Activated gamma-delta T cell treated with Interleukin-2 at 50 U/mL for 16 hours (primary cell): ENCODE data around the gene PMEPA1.

Experiments
- DNase-seq: peaks from one replicate; pipeline ENCODE4 v3.0.0-alpha.2; 2020

The PMEPA1 gene

DNA sequence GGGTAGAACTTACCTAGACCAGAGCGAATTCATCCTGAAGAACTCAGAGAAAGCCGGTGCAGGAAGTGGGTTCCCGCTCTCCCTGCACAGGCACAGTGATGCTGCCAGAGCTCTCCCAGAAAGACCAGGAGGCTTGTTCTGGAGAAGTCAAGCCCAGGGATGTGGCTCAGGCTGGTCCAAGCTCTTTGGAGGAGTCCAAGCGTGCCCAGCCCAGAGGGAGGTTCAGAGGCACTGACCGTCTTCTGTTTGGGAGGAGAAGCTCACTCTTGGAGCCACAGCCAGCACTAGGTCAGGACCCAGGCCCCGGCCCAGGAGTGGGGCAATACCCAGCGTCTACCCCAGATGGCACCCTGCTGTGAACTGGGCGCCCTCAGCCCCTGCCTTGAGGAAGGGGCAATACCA, 1.5 kb upstream of the PMEPA1 start:
- no peak for DNase-seq

DNA sequence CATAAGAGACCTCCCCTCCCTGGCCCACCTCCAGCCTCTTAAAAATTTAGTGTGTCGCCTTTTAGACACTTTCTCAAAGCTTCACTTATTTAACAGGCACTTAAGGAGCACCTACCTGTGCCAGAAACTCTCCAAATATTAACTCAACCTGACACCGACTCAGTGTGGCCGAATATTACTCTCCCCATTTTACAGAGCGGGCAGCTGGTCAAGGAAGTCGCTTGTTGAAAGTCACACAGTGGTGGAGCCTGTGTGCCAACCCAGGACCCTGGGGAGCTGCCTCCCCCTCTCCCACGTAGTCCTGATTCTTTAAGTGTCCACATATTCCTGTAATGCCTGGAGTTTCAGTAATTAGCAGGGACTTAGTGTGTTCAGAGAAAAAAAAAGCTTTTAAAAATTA, 1.0 kb upstream of the PMEPA1 start:
- no peak for DNase-seq

DNA sequence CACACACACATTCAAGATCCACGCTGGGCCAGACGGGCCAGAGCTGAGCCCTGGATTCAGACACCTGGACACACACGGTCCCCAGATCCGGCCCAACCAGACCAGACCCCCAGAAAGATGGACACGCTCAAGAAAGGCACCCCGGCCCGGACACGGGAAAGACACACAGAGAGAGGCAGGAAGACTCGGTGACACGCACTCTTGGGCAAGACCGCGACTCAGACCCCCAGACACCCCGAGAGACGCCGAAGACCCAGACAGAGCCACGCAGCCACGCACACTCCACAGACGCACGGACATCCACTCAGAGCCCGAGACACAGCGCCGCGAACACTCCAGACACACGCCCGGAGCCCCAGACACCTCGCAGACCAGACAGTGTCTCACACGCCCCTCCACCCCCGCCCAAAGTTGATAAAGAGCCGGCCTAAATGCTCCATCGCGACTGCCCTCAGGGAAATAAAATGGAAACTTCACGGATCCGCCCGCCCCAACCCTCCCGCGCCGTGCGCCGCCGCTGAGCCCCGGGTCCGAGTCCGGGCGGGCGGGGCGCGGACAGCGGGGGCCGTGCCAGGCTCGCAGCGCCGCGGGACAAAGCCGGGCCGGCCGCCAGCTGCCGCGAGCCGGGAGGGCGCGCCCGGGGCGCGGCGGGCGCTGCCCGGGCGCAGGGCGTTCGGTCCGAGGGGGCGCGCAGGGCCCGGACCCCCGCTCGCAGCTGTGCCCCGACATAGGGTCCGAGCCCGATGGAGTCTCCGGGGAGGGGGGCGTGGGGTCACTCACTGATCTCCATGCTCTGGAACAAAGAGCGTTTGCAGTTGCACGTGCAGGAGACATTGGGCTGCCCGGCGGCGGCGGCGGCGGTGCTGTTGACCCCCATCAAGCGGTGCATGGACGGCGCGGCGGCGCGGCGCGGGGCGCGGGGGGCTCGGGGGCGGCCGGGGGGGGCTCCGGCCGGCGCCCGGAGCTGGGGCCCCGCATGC, 831 bp downstream of the PMEPA1 start:
- peak; percentile 37 for DNase-seq

DNA sequence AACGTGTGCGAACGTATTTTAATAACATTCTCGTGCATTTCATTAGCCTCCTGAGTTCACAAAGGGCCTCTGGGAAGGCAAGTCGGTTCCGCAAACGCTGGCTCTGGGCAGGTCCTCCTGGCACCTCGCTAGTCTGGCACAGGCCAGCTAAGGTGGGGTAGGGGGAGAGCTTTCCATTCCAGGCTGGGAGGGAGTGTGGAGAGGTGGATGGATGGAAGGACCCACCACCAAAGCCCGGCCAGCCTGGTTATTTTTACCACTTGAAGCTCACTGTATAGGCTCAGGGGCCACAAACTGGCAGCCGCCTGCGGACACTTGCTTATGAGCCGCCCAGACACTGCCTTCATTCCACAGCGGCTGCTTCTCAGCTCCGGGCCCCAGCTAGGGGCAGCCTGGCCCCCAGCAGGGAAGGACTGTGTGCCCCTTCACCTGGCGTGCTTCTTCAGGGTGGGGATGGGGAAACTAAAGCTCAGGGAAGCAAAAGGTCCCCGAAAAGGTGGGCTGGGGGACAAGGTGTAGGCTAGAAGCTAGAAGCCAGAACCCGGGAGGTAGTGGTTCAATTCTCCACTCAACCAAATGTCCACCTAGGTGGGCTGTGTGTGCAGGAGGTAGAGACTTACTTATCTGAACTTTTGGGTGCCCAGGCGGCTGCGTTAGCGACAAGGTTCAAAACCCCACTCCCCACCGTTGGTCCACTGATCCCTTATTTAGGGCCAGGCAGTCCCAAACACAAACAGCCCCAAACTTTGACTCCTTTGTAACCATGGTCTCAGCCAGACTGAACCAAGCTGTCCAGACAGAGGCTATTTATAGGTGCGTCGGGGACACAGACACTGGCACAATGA, 1.7 kb downstream of the PMEPA1 start:
- no peak for DNase-seq

DNA sequence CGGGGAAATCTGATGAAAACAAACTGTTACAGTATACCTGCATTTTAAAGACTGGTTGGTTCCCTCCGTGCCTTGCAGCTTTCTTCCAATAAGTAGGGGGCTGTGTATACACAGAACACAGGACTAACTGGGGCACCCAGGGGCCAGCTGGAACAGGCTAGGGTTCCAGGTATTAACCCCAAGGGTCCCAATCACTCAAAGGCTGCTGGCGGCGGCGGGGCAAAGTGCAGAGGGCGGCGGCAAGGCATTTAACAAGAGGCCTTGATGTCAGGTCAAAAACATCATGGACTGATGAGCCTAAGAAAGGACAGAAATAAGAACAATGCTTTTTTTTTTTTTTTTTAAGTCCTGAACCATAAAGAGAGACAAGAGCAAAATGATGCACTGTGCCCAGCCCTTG, 2.5 kb downstream of the PMEPA1 start:
- DNase-seq = no peak

DNA sequence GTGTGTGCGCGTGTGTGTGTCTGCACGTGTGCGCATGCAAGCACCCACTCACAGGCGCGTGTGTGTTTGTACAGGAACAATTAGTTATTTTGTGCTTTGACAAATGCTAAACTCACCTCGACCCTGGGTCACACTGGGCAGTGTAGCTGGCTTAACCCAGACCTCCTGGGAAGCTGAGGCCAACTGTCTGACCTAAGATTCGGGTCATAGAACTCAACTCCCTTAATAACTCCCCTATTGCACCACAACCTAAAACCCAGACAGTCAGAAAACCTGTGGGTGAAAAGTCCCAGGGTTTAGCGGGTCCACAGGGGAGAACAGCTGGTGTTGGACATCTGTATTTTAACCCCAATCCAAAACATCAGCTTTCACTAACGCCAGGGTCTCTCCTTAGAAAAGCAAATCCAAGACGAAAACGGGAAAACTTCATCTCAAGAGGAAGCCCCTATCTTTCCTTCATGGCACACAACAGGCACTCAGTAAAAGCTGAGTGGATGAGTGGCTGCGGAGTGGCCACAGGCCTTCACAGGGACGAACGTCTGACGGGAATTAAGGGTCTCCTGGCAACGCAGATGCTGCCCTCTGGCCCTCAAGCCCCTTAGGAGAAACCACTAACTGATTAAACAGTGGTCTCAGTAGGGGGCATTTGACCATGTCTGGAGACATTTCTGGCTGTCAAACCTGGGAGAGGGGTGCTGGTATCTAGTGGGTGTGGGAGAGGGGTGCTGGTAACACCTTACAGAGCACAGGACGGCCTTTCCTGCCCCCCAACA, 4.5 kb downstream of the PMEPA1 start:
- DNase-seq = no peak

DNA sequence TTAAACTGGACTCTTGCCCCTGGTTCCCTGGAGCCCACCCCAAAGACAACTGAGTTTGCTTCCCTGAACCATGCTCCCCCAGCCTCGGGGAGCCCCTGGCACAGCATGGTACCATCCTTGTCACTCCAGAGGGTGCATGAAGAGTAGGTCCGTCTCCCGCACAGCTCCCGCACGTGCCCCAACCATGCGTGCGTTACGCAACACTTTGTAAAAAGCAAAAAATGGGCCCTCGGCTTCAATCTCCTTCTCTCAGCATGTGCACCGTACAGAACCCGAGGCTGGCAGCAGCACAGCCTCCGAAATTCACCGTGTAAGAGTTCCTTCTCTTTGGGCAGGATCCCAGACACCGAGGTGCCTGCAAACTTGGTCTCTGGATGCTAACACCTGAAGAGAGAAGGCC, 5.6 kb downstream of the PMEPA1 start:
- no peak for DNase-seq

DNA sequence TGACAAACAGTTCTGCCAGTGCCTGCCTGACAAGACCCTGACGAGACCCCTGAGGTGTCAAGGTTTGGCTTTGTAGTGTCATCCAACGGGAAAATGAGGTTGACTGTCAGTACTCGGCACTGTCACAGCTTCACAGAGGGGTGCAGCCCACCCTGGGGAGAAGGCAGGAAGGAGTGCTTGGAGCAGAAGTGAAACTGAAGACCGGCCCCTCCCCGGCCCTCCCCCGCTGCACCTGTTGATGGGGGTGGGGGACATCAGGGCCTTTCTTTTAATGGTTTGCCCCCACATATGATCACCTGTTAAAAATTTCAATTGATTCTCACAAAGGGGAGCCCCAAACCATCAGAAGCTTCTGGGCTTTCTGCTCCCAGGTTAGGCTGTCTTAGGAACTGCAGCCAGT, 6.8 kb downstream of the PMEPA1 start:
- no peak for DNase-seq

DNA sequence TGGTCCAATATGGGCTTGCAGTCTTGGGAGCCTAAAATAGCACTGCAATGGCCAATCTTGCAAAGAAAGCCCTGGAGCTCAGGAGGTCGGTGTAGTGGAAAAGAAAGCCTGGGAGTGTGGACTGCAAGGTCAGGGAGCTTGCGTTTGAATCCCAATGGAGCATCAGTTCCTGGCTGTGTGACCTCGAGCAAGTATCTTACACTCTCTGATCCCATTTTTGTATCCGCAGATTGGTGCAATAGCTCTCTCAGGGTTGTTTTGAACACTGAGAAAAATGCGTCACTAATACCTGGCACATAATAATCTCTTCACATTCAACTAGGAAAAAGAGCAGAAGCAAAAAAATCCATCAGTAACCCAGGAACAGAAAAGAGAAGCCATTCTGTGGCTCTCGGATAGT, 7.3 kb downstream of the PMEPA1 start:
- no peak for DNase-seq

DNA sequence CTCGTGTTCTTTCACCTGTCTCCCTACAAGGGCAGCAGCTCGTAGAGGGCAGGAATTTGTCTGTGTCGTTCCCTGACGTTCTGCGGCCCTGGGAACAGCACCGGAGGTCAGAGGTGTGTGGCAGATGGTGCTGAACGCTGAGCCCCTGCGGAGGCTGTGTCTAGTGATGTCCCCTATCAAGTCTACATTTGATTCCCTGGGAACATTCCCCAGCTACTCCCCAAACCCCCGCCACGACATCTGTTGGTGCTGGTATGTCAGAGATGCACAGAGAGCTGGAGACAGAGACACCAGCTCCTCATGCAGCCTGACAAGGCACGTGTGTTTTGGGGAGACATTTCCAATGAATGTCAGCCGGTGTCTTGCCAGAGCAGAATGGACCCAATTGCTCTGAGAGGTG, 7.7 kb downstream of the PMEPA1 start:
- no peak for DNase-seq

DNA sequence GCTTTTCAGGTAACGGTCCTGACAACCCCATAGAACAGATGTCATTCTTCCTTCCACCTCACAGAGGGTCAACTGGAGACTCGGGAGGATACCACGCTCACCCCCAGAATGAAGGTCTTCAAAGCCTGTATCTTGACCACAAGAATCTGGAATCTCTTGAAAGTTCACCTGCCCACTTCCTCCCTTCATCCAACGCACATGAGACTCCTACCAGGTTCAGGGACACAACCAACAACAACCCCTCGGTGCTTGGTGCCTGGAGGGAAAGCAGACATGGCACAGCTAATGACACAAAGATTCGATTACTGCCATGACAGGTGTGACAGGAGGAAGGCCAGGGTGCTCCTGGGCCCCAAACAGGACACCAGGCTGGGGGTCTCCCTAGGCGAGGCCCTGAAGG, 8.2 kb downstream of the PMEPA1 start:
- DNase-seq = no peak

DNA sequence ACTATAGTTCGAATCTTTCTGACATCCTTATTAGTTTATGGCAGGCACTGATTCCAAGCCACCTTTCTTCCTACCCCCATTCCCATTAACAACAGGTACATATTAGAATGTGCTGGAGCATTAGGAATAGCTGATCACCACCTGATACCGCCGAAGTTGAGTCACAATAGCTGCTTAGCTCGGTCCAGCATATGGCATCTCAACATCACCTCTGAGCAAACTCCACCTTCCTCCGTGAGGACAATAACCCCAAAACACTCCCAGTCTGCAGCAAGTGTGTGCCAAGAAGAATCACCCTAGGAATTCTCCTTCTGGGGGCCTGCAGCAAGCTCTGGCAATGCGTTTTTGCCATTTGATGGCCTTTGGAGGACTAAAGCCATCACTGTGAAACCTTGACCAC, 8.7 kb downstream of the PMEPA1 start:
- no peak for DNase-seq

DNA sequence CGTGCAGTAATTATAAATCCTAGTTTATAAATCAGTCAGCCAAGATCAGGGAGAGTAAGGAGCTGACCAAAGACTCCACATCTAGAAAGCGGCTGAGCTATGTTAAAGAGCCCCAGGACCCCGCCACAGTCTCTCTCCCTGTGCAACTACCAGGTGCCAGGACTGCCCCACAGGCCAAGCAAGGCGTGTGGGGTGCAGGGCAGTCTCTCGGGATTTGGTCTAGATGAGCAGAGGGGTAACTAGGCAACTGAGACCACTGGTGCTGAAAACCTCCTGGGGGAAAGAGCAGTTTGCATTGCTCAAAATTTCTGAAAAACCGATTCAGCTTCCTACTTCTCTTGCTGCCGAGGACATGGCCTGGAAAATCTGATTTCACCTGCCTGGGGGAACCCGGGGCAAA, 10.4 kb downstream of the PMEPA1 start:
- DNase-seq = no peak

DNA sequence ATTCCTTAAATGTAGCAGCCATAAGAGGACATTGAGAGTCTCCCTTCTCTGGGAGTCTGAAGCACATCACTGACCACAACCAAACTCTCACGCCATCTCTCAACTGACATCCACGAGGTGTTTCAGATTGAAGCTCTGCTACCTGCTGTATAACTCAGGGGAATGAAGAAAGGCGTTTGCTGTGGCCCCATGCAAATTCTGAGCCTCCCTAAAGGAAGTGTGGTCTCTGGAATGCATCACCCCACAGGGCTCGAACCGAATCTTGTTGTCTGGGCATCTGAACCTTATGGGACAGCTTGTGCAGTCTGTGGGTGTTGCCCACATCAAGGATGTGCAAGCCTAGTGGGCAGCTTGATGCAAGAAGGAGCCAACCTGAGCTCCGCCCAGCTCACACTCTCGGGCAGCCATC, 10.9 kb downstream of the PMEPA1 start:
- DNase-seq = no peak

DNA sequence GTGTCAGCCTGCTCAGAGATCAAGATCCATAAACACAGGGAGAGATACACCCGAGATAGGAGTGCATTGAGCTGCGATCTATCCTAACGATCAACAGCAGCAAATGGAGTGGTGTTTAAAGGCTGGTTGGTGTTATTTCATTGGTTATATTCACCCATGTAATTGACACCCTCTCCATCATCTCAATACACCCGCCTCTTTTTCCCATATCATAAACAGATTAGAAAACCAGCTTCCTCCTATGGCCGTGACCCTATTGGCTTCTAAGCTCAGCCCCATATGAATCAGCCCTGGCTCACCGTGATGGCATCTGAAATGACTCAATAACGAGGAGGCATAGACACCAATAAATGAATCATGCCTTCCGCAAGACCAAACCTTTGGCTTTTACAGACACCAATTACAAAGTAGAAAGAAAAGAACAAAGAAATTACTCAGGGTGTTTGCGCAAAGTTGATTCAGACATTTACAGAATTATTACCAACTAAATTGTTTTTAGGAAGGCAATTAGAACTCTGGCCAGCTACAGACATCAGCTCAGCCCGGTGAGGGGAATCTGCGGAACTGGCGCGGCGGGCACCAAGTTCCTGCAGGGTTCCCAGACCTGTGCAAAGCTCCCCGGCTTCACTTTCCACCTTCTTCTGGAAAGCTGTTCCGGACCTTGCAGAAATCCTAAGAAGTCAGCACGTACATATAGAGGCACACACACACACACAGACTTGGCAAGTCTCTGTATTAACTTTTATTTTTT, 11.5 kb downstream of the PMEPA1 start:
- peak; percentile 15 for DNase-seq

DNA sequence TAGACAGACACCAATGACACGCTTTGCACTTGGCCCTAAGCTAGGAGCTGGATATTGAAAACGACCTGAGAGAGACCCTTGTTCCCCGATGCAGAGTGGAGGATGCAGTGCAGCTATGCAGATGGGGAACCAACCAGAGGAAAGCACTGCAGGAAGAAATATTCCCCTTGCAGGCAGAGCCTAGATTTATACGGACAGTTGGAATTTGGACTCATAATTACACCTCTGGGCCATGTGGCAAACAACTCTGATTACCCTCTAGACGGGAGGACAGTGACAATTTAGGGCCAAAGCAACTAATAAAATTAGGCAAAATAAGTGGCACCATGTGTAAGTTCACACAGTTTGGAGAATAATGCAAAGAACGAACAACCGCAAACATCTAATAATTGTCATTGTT, 12.3 kb downstream of the PMEPA1 start:
- no peak for DNase-seq

DNA sequence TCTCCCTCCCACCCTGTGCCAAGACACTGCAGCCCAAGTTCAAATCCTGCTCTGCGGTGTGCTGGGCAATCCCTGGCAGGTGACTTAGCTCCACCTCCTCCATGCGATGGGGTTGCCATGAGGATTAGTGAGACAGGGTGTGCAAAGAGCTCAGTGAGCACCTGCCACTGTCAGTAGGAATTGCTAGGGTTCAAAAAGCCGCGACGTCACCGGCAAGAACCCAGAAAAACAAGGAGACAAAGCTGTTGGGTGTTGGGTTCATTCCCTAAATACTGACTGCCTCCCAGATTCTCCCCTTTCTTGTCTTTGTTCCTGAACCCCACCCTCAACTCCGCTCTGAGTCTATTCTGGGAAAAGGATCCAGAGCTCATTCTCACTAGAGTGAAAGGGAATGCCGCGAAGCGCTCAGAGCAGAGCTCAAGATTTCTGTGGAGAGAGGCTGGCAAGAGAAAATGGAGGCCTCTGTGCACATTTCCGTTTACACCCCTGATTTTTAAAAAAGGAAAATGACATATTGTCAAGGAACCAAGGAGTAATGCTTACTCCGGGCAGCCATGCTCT, 13.3 kb downstream of the PMEPA1 start:
- no peak for DNase-seq

DNA sequence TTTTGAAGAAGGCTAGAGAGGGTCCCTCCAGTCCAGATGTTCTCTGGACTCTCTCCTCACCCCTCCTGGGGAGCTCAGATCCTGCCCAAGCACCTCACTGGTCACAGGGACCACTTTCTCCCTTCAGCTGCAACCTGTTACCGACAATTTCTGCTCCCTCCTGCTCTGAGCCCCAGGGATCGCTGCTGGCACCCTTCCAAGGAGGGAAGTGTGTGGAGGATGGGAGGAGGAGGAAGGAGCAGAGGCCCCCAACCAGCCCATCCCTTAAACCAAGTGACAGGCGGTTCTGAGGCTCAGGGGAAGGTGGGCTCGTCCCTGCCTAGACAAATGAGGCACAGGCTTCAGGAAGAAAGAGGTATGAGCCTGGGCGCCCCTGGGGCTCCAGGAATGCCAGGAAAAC, 13.9 kb downstream of the PMEPA1 start:
- DNase-seq = no peak

DNA sequence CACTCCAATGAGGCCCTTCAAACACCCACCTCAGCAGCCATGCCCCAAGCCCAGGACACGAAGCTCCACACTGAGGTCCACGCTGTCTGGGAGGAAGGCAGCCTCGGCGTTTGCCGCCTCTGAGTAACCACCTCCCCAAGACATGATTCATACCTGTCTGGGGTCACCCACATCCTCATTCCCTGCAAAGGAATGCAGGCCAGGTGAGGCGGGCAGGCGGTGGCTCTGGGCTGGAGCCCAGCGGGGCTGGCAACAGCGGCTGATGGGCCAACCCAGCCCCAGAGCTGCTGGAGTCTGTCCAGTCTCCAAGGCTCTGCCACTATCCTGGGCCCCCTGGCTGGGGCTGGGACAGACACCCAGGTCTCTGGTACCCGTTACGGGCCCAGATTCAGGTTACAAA, 14.8 kb downstream of the PMEPA1 start:
- no peak for DNase-seq

DNA sequence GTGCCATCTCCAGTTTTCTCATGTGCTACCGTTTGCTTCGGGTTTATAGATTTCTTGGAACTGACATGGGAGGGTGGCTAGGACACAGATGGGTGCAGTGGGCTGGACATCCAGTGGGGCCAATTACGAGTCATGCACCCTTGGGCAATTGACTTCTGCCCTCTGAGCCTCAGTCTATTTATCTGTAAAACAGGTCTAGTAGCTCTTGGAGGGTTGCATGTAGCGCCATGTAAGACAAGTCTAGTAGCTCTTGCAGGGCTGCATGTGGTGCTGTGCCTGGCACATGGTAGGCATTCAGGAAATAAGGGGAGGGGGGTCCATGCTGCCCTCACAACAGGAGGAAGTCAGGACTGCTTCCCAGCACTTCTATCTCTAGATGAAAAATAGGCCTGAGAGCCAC, 15.3 kb downstream of the PMEPA1 start:
- no peak for DNase-seq

DNA sequence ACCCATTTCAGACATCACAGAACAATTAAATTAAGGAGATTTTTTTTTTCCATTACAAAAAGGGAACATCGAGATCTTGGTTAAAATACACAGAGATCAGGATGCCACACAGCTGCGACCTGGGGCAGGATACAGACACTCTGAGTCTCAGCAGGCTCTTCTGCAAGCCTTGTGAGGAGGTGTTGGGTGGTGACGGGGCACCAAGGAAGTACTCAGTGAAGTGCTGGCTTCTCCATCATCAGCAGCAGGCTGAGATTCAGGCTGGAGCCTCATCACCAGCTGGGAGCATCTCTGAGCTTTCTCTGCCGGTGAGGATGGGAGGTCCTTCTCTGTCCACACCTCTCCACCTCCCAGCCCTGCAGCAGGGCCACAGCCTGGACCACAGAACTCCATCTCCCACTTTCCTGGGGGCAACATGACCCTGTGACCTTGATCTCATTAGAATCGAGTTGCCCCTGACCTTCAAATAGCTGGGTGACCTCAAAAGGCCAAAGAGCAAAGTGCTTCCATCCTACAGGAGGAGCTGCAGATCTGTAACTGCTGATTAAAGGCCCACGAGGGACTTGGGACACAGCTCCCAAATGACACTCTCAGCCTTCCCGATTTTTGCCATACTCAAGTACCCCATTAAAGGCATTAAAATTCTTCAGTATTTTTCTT, 16.0 kb downstream of the PMEPA1 start:
- no peak for DNase-seq
